ENCODE data around the gene TFF3. TPM values are rescaled to one million over a fixed set of nuclear protein-coding genes. Genes with fewer than 3 reads are reported as not detected.

Gene TFF3
- total RNA-seq, 2 donors from 2014 or later = 5.0 TPM

- H3K27ac ChIP-seq = no peak overlapping the region
- H3K4me1 ChIP-seq = no peaks in the 10 kb centered on the region
- TF ChIP-seq CTCF (IDR thresholded peaks at IDR 0.05) = no peak
- no peaks in the 10 kb centered on the region for H3K36me3 ChIP-seq
- DNase-seq (ENCODE audit: low spot score) = no peak
- no peaks in the 10 kb centered on the region for H3K9me3 ChIP-seq
- no peak overlapping the region for H3K4me3 ChIP-seq
- H3K27me3 ChIP-seq = no peaks in the 10 kb centered on the region
These were observed 37.6 kb downstream of the TFF3 start for GRCh38 chr21:42277593-42277992.

- H3K4me3 ChIP-seq = no peak overlapping the region
- no peaks in the 10 kb centered on the region for H3K27me3 ChIP-seq
- H3K27ac ChIP-seq = no peak overlapping the region
- TF ChIP-seq CTCF (IDR thresholded peaks at IDR 0.05) = no peak
- H3K9me3 ChIP-seq = no peaks in the 10 kb centered on the region
- no peaks in the 10 kb centered on the region for H3K4me1 ChIP-seq
- H3K36me3 ChIP-seq = no peaks in the 10 kb centered on the region
- DNase-seq (ENCODE audit: low spot score) = no peak
These were observed 38.6 kb downstream of the TFF3 start for GRCh38 chr21:42276526-42277154.

GRCh38 chr21:42276076-42276475 is 39.1 kb downstream of the TFF3 start:
- DNase-seq (ENCODE audit: low spot score) = no peak
- no peaks in the 10 kb centered on the region for H3K36me3 ChIP-seq
- H3K27ac ChIP-seq = no peak overlapping the region
- H3K4me1 ChIP-seq = no peaks in the 10 kb centered on the region
- H3K4me3 ChIP-seq = no peak overlapping the region
- H3K27me3 ChIP-seq = no peaks in the 10 kb centered on the region
- no peaks in the 10 kb centered on the region for H3K9me3 ChIP-seq
- no peak for TF ChIP-seq CTCF (IDR thresholded peaks at IDR 0.05)

- no peaks in the 10 kb centered on the region for H3K36me3 ChIP-seq
- no peak overlapping the region for H3K4me3 ChIP-seq
- TF ChIP-seq CTCF (IDR thresholded peaks at IDR 0.05) = no peak
- peaks cover 0 to 9% of the 10 kb centered on the region in 2 donors for H3K4me1 ChIP-seq
- no peaks in the 10 kb centered on the region for H3K9me3 ChIP-seq
- no peaks in the 10 kb centered on the region for H3K27me3 ChIP-seq
- no peak overlapping the region for H3K27ac ChIP-seq
- DNase-seq (ENCODE audit: low spot score) = no peak
These were observed 42.1 kb downstream of the TFF3 start for GRCh38 chr21:42272984-42273600.

- no peak for TF ChIP-seq CTCF (IDR thresholded peaks at IDR 0.05)
- H3K4me3 ChIP-seq = no peak overlapping the region
- peaks cover 0 to 14% of the 10 kb centered on the region in 2 donors for H3K4me1 ChIP-seq
- no peaks in the 10 kb centered on the region for H3K27me3 ChIP-seq
- no peaks in the 10 kb centered on the region for H3K9me3 ChIP-seq
- no peaks in the 10 kb centered on the region for H3K36me3 ChIP-seq
- H3K27ac ChIP-seq = no peak overlapping the region
- DNase-seq (ENCODE audit: low spot score) = no peak
These were observed 42.9 kb downstream of the TFF3 start for GRCh38 chr21:42272109-42272962.
